ENCODE results near the gene SLC24A4.
A peak's percentile ranks its signal among the peaks of the same experiment; 100 is the strongest.

SLC24A4 gene

DNA sequence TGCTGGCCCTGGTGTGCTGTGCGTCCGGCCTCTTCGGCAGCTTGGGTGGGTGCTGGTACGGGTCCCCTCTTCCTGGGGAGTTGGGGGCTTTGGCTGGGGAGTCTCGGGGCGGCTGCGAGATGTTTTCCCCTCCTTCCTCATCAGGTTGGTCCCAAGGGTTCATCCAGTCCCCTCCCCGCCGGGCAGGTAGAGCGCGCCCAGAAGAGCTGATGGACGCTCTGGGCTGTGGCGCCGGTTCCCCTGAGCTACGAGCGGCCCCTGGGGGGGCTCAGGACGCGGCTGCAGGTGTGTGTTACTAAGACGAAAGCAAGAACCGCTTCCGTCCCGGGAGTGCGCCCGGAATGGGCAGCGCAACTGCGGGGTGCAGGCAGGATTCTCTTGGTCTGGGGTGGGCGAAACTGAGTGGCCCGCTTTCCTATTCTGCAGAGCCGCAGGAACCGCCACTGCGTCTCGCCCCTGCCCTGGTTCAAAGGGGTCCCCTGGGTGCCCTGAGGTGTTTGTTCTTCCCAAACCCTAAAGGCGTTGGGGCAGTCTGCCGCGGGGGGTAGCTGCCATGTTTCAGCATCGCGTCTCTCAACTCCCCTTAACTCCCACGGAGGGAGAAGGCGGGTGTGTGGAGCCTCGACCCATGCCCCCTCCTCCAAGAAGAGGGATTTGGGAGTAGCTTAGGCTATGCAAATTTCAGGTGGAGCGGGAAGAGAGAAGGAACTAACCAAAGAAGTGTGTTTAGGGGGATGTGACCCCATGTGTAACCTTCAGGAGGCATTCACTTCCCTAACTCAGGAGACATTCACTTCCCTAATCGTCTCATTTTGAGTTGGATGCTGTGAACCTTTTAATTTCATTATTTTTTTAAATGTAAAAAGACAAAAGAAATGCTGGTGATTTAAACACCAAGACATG, 1.2 kb downstream of the SLC24A4 start:
- H3K4me3 ChIP-seq (ENCODE audit: control insufficient read depth, low read depth, low read length): no peak overlapping the region
- no peak for DNase-seq (ENCODE audit: low read depth)
- TF ChIP-seq, protein P1, sequence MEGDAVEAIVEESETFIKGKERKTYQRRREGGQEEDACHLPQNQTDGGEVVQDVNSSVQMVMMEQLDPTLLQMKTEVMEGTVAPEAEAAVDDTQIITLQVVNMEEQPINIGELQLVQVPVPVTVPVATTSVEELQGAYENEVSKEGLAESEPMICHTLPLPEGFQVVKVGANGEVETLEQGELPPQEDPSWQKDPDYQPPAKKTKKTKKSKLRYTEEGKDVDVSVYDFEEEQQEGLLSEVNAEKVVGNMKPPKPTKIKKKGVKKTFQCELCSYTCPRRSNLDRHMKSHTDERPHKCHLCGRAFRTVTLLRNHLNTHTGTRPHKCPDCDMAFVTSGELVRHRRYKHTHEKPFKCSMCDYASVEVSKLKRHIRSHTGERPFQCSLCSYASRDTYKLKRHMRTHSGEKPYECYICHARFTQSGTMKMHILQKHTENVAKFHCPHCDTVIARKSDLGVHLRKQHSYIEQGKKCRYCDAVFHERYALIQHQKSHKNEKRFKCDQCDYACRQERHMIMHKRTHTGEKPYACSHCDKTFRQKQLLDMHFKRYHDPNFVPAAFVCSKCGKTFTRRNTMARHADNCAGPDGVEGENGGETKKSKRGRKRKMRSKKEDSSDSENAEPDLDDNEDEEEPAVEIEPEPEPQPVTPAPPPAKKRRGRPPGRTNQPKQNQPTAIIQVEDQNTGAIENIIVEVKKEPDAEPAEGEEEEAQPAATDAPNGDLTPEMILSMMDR (IDR thresholded peaks at IDR 0.05; ENCODE audit: control insufficient read depth, insufficient read depth, low read depth, low read length, missing control alignments): no peak

DNA sequence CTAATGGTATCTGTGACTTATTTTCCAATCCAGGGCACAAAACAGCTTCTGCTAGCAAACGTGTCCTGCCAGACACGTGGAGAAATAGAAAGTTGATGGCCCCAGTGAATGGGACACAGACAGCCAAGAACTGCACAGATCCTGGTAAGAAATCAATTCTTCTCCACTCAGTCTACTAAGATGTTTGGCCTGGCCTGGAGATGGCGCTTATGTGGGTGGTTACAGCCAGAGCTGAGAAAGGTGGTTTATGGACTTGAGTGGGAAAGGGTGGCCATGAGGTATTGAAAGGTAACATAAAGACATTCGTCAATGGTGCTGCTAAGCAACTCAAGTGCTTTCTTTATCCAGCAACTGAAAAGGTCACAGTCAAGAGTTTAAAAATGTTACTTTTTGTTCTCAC, 2.9 kb downstream of the SLC24A4 start:
- TF ChIP-seq, protein P1 (IDR thresholded peaks at IDR 0.05; ENCODE audit: control insufficient read depth, insufficient read depth, low read depth, low read length, missing control alignments): peak; percentile 1
- no peak overlapping the region for H3K4me3 ChIP-seq (ENCODE audit: control insufficient read depth, low read depth, low read length)

DNA sequence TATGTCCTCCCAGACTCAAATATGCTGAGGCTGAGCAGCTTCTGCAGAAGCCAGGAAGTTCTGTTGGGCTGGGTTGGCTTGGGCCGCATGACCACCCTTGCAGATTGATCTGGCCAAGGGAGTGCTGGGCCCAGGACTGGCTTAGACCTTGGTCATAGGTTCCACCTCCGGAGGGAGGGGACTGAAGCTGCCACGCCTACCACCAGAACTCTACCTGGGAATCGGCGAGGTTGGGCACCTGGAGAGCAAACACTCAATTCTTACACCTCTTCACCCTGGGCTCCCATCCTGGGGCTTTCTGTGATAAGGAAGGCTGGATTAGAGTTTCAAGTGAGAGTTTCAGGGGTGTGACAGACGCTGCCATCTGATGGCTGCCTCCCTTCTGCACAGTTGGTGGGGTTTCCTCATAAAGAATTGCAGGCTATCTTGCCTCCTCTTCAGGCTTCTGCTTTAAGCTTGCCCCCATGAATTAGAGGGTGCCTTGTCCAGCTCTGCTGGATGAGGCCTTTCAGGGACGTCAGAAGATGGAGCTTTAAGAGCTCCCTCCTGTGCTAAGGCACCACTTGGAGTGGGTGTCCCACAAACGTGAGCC, 5.8 kb downstream of the SLC24A4 start:
- no peak overlapping the region for H3K4me3 ChIP-seq (ENCODE audit: control insufficient read depth, low read depth, low read length)
- DNase-seq (ENCODE audit: low read depth): no peak
- TF ChIP-seq, protein P1 (IDR thresholded peaks at IDR 0.05; ENCODE audit: control insufficient read depth, insufficient read depth, low read depth, low read length, missing control alignments): no peak

More for the DNA sequence above, 2.9 kb downstream of the SLC24A4 start:
- DNase-seq (ENCODE audit: low read depth): no peak

DNA sequence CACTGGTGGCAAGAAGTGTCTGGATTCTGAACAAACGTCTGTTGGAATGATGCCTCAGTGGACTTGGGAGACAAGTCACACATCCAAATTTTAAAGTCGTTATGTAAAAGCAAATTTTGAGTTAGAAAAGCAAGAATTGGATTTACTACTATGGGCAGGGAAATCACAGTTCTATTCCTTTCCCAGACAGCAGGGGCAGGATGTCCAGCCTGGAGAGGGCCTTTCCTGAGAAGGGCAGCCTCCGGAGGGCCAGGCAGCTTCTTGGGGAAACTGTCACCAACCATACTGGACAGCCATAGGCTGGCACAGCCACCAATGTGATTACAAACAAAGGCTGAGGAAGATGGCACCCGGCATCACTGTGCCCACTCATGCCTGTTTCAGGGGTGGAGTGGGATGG, 11.1 kb downstream of the SLC24A4 start:
- TF ChIP-seq, protein P1 (IDR thresholded peaks at IDR 0.05; ENCODE audit: control insufficient read depth, insufficient read depth, low read depth, low read length, missing control alignments): no peak
- no peak for DNase-seq (ENCODE audit: low read depth)
- no peak overlapping the region for H3K4me3 ChIP-seq (ENCODE audit: control insufficient read depth, low read depth, low read length)

DNA sequence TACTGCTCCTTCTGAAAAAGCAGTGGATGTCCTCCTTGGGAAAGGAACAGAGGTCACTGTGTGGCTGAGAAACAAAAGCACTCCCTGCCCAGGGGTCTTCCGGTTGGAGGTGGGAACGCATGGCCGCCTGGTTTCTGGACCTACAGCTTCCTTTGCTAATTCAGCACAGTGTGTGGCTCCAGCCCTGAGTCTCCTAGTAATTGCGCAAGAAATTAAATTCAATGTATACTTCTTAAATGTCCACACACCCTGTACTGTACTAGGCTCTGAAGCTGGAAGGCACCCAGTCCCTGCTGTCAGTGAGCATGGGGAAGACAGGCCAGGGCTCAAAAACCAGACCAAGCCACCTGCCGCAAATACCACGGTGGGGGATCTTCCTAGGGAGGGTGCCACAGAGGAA, 13.4 kb downstream of the SLC24A4 start:
- TF ChIP-seq, protein P1 (IDR thresholded peaks at IDR 0.05; ENCODE audit: control insufficient read depth, insufficient read depth, low read depth, low read length, missing control alignments): no peak
- DNase-seq (ENCODE audit: low read depth): no peak

DNA sequence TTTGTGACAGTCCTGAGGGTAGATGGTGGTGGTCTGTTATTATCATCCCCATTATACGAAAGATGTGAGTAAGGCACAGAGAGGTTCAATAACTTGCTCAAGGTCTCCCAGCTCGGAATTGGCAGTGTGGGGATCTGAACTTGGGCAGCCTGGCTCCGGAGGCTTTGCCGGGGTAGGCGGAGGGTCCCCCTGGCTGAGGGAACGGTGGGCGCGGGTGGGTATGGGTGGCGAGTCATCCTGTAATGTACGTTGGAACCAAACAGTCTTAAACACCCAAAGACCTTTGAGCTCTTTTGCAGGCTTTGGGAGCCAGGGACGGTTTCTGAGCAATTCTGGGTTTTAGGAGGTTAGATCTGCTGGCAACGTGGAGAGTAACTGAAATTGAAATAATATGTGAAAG, 16.5 kb downstream of the SLC24A4 start:
- no peak for DNase-seq (ENCODE audit: low read depth)
- H3K4me3 ChIP-seq (ENCODE audit: control insufficient read depth, low read depth, low read length): no peak overlapping the region

More for the DNA sequence above, 13.4 kb downstream of the SLC24A4 start:
- H3K4me3 ChIP-seq (ENCODE audit: control insufficient read depth, low read depth, low read length): no peak overlapping the region

More for the DNA sequence above, 16.5 kb downstream of the SLC24A4 start:
- TF ChIP-seq, protein P1 (IDR thresholded peaks at IDR 0.05; ENCODE audit: control insufficient read depth, insufficient read depth, low read depth, low read length, missing control alignments): no peak
